ENCODE data around the gene GLRA1. TPM values are rescaled to one million over a fixed set of nuclear protein-coding genes. Genes with fewer than 3 reads are reported as not detected.
A peak's percentile ranks its signal among the peaks of the same experiment; 100 is the strongest.

Gene GLRA1
- polyA plus RNA-seq, 2 donors, result not detected

DNA sequence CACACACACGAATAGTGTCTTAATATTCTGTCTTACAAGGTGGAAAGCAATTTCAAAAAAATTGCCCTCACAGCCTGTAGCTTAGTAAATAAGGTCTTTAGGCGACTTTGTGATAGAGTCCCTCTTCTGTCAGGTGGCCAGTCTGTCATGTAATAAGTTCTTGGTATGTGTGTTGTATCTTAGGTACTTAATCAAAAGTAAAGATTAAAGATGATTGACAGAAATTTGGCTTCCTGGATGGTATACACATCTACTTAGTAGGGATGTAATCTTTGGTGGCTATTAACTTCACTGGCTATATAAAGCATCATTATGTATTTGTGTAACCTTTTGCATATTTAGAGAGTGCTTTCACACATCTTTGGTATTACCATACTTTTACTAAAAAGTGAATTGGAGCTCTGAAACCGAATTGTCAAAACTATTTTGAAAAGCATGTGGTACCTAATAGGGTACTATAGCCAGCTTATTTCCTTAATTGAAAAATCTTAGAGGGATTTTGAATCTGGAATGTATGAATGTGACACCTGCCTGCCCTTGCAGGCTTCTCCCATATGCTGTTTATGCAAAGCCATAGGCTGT is 149.5 kb downstream of the GLRA1 start:
- no peak overlapping the region for H3K27ac ChIP-seq (ENCODE audit: low read depth in 2 of 2, low read length in 1 of 2)
- 24 to 34% methylated on average over 3 of the region's 3 CpGs for WGBS, 2 donors
- no peaks in the 10 kb centered on the region for H3K27me3 ChIP-seq (ENCODE audit: control insufficient read depth in 1 of 2, insufficient read depth in 2 of 2, low read length in 2 of 2)
- no peak overlapping the region for H3K4me3 ChIP-seq (ENCODE audit: low read depth in 1 of 2, low read length in 2 of 2)
- no peaks in the 10 kb centered on the region for H3K4me1 ChIP-seq (ENCODE audit: control insufficient read depth in 2 of 2, insufficient read depth in 2 of 2, low read length in 1 of 2)
- H3K36me3 ChIP-seq (ENCODE audit: control insufficient read depth in 2 of 2, insufficient read depth in 2 of 2, low read length in 1 of 2), result peaks cover 0 to 3% of the 10 kb centered on the region in 2 donors
- H3K9me3 ChIP-seq (ENCODE audit: control insufficient read depth in 2 of 2, insufficient read depth in 1 of 2, low read depth in 1 of 2, low read length in 1 of 2), result no peaks in the 10 kb centered on the region

DNA sequence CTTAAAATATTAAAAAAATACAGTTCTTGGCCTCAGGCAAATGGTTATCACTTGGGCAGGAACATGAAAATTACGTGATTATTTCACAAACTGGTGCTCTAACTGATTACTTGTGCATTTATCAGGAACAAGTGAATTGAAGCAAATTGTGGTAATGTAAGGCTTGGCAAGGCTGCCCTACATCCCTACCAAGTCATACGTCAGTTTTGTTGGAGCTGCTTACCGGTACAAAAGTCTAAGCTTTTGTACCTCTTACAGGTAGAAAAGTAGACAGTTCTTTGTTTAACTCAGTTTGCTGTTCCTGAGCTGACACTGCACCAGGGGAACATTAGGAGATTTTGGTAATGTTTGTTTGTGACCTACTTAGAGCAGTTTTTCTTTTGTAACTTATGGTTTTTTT is 150.7 kb downstream of the GLRA1 start:
- Histone ChIP-seq H3K27ac (ENCODE audit: low read depth in 2 of 2, low read length in 1 of 2) (no peak overlapping the region), H3K27me3 (ENCODE audit: control insufficient read depth in 1 of 2, insufficient read depth in 2 of 2, low read length in 2 of 2) (no peaks in the 10 kb centered on the region), H3K9me3 (ENCODE audit: control insufficient read depth in 2 of 2, insufficient read depth in 1 of 2, low read depth in 1 of 2, low read length in 1 of 2) (no peaks in the 10 kb centered on the region), H3K36me3 (ENCODE audit: control insufficient read depth in 2 of 2, insufficient read depth in 2 of 2, low read length in 1 of 2) (peaks cover 0 to 3% of the 10 kb centered on the region in 2 donors), H3K4me3 (ENCODE audit: low read depth in 1 of 2, low read length in 2 of 2) (peak overlapping the region in 1 of 2 donors; percentile 96), H3K4me1 (ENCODE audit: control insufficient read depth in 2 of 2, insufficient read depth in 2 of 2, low read length in 1 of 2) (no peaks in the 10 kb centered on the region)
- 2 to 6% methylated on average over 3 of the region's 3 CpGs for WGBS, 2 donors

DNA sequence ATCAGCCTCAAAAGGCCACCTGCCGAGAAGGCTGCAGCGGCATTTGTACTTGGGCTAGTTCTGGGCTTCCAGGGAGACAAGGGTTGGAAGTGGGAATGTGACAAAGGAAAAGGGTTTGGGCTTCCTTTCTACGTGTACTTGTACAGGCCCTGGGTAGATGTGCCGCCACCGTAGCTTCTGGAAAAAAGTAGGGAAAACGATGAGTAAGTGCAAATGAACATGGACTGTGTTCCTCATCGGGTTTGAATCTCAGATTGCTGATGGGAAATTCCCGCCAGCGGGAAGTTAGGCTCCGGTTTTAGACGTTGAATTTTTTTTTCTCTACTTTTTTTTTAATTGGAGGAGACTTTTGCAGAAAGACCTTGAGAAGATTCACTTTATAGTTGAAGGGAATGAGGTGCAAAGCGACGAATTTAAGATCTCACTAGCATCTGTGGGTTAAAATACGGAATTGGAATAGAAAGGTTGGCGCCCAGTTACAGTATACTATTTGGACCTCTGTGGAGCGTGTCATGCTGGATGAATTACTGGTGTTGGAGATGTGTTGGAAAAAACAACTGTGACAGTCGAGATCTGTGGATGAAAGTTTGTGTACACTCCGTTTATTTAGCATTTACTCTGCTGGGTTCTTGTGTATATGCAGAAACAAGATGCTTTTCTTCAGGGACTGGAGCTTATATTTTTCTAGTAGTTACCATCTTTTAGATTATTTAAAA is 151.6 kb downstream of the GLRA1 start:
- Histone ChIP-seq H3K27ac (ENCODE audit: low read depth in 2 of 2, low read length in 1 of 2) (peak overlapping the region; percentile 89 to 97), H3K4me1 (ENCODE audit: control insufficient read depth in 2 of 2, insufficient read depth in 2 of 2, low read length in 1 of 2) (no peaks in the 10 kb centered on the region), H3K9me3 (ENCODE audit: control insufficient read depth in 2 of 2, insufficient read depth in 1 of 2, low read depth in 1 of 2, low read length in 1 of 2) (no peaks in the 10 kb centered on the region), H3K4me3 (ENCODE audit: low read depth in 1 of 2, low read length in 2 of 2) (peak overlapping the region; percentile 89 to 96), H3K36me3 (ENCODE audit: control insufficient read depth in 2 of 2, insufficient read depth in 2 of 2, low read length in 1 of 2) (peaks cover 0 to 3% of the 10 kb centered on the region in 2 donors), H3K27me3 (ENCODE audit: control insufficient read depth in 1 of 2, insufficient read depth in 2 of 2, low read length in 2 of 2) (no peaks in the 10 kb centered on the region)
- 0 to 1% methylated on average over 18 of the region's 18 CpGs for WGBS, 2 donors

Other genes with a start within 250 kb of the GLRA1 start
- 10 to 100 TPM; 12.1 to 52.5 TPM for gene SPARC, start 237.9 kb downstream of the GLRA1 start, polyA plus RNA-seq
- gene ATOX1, start 166.2 kb downstream of the GLRA1 start, polyA plus RNA-seq, result 100 to 1,000 TPM in 1 of 2 donors, 10 to 100 TPM in 1; 77.3 to 108 TPM
- 10 to 100 TPM; 15.5 to 33.1 TPM for gene G3BP1, start 152.9 kb downstream of the GLRA1 start, polyA plus RNA-seq